Thyroid gland (tissue), 4 donors: Measurements from ENCODE around the gene JKAMP. TPM values are rescaled to one million over a fixed set of nuclear protein-coding genes. Genes with fewer than 3 reads are reported as not detected.

Source experiments
- DNase-seq, 2 donors: peaks; one replicate each; pipeline ENCODE4 v3.0.0-alpha.2; 2019
- H3K27ac ChIP-seq, 3 donors: fragments of 200-600 bp; sonication (generic); 1 replicate in 2 of 3; 2 replicates in 1 of 3; pipeline ENCODE4 v1.5.1; 2016 to 2019; ENCODE audit warnings: mild to moderate bottlenecking in 1 of 3, moderate library complexity in 1 of 3
- H3K27me3 ChIP-seq: fragments of 200-600 bp; sonication (generic); one replicate; pipeline ENCODE4 v1.5.1; 2019
- H3K36me3 ChIP-seq, 2 donors: fragments of 200-600 bp; sonication (generic); one replicate each; pipeline ENCODE4 v1.5.1; 2016 to 2019
- H3K4me1 ChIP-seq, 2 donors: fragments of 200-600 bp; sonication (generic); one replicate each; pipeline ENCODE4 v1.5.1; 2017 to 2019
- H3K4me3 ChIP-seq, 3 donors: fragments of 200-600 bp; sonication (generic); replicated peaks in 1 of 3; 1 replicate in 2 of 3; 2 replicates in 1 of 3; pipeline ENCODE4 v1.5.1; 2016; ENCODE audit warnings: mild to moderate bottlenecking in 1 of 3
- H3K9me3 ChIP-seq: fragments of 200-600 bp; sonication (generic); one replicate; pipeline ENCODE4 v1.5.1; 2017
- CTCF ChIP-seq, 6 experiments: fragments of 200-600 bp in 3 of 6; fragments of 450-650 bp in 3 of 6; sonication (generic) in 3 of 6; IDR thresholded peaks; one replicate each; pipeline ENCODE4 v1.5.1; 2016 to 2019; ENCODE audit warnings: antibody characterized with exemption in 6 of 6, mild to moderate bottlenecking in 2 of 6, inconsistent platforms in 1 of 6, moderate library complexity in 1 of 6
- POLR2A ChIP-seq, 2 donors: fragments of 450-650 bp; IDR thresholded peaks; one replicate each; pipeline ENCODE4 v1.6.1; 2017; ENCODE audit warnings: antibody characterized with exemption in 2 of 2, mild to moderate bottlenecking in 2 of 2, moderate library complexity in 1 of 2
- WGBS, 2 donors: methylation state at CpG; one replicate each; pipeline ENCODE4 v1.1.5; 2017; 5-methylcytosine and 5-hydroxymethylcytosine counted together
- intact Hi-C: fragments of 100-400 bp; cut with DNase I; formaldehyde crosslinking; loops from one replicate; pipeline ENCODE4 v1.15.1; 2023
- total RNA-seq, 4 donors: library from RNA; depleted of rRNA; stranded (reverse); fragments of >200 nt; gene quantifications; one replicate each; pipeline ENCODE4 v1.2.3, GENCODE V29; 2016

The JKAMP gene
- 10 to 100 TPM; 67.9 to 85.7 (median 75.5) TPM for total RNA-seq

DNA sequence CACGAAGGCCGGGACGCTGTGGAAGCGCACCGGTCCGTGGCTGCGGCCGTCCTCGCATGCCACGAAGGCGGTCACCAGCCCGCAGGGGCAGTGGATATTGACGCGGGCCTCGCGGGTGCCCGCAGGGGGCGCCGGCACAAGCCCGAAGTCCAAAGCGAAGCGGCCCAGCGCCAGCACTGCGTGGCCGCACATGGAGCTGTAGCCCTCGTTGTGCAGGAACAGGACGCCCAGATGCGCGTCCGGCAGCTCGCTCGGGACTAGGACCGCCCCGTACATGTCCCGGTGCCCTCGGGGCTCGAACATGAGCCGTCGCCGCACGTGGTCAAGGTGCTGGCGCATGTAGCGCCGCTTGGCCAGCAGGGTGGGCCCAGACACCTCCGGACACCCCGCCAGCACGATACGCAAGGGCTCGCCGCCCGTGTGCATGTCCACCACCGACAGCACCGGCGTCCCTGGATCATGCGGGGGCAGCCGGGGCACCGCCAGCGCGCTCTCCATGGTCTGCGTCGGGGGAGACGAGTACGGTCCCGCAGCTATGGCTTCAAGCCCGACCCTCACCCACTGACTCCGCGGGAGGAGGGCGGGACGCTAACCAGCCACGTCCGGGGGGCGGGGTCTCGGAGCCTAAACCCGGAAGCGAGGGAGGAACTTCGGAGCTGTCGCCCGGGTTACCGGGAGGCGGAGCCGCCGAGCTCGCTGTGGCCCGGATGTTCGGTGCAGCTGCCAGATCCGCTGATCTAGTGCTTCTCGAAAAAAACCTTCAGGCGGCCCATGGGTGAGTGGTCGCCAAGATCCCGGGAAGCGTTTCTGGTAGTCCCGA, at the start of gene JKAMP, which contains the start of gene L3HYPDH:
JKAMP (plus strand) TSS at position 699 of the 820 bp plus-strand sequence; CDS start at position 772, 73 bp downstream.
L3HYPDH (minus strand) TSS at position 590 of the 820 bp plus-strand sequence; CDS start at position 498, 92 bp downstream.
- Histone ChIP-seq H3K27ac (peak within 1 kb of the TSS; percentile 80 to 94 (median 92)), H3K4me3 (peak within 1 kb of the TSS; percentile 89 to 96 (median 95)), H3K27me3 (no peaks in the 10 kb centered on the region), H3K36me3 (no peaks in the 10 kb centered on the region), H3K9me3 (no peaks in the 10 kb centered on the region), H3K4me1 (peaks cover 29 to 32% of the 10 kb centered on the region in 2 donors)
- DNase-seq: peak; percentile 99
- WGBS, 2 donors: 0% methylated on average over 20 to 46 of the region's 92 CpGs
- intact Hi-C loops: no loop called here
- TF ChIP-seq CTCF (IDR thresholded peaks at IDR 0.05): peak; percentile 19 to 65 (median 54)
- TF ChIP-seq POLR2A (IDR thresholded peaks at IDR 0.05): peak; percentile 18 to 91

GRCh38 chr14:59435101-59435500, 49.2 kb upstream of the JKAMP start:
- TF ChIP-seq CTCF (IDR thresholded peaks at IDR 0.05) (no peak), POLR2A (IDR thresholded peaks at IDR 0.05) (no peak)
- WGBS, 2 donors: 87 to 89% methylated on average over 3 of the region's 3 CpGs
- intact Hi-C loops: no loop called here
- no peaks in the 10 kb centered on the region for H3K9me3 ChIP-seq
- H3K4me3 ChIP-seq: no peak overlapping the region
- DNase-seq: no peak
- H3K27me3 ChIP-seq: no peaks in the 10 kb centered on the region
- no peak overlapping the region for H3K27ac ChIP-seq
- no peaks in the 10 kb centered on the region for H3K36me3 ChIP-seq
- no peaks in the 10 kb centered on the region for H3K4me1 ChIP-seq

GRCh38 chr14:59435987-59436386, 48.3 kb upstream of the JKAMP start:
- intact Hi-C loops: no loop called here

DNA sequence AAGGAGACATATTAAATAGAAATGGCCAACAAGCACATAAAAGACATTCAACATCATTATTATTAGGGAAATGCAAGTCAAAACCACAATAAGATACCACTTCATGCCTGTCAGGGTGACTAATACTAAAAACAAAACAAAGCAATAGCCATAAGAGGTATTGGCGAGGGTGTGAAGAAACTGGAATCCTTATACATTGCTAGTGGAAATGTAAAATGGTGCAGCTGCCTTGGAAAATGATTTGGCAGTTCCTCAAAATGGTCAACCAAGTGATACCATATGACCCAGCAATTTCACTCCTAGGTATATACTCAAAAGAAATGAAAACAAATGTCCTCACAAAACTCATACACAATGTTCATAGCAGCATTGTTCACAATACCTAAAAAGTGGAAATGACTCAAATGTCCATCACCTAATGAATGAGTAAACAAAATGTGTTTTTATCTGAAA, 46.1 kb upstream of the JKAMP start:
- WGBS, 2 donors: 90 to 92% methylated on average over 1 of the region's 1 CpG
- no peaks in the 10 kb centered on the region for H3K36me3 ChIP-seq
- no peaks in the 10 kb centered on the region for H3K9me3 ChIP-seq
- no peak overlapping the region for H3K4me3 ChIP-seq
- intact Hi-C loops: no loop called here
- no peak overlapping the region for H3K27ac ChIP-seq
- H3K27me3 ChIP-seq: no peaks in the 10 kb centered on the region
- no peak for DNase-seq
- TF ChIP-seq CTCF (IDR thresholded peaks at IDR 0.05) (no peak), POLR2A (IDR thresholded peaks at IDR 0.05) (no peak)
- no peaks in the 10 kb centered on the region for H3K4me1 ChIP-seq

More at GRCh38 chr14:59435987-59436386, 48.3 kb upstream of the JKAMP start:
- DNase-seq: no peak
- Histone ChIP-seq H3K9me3 (no peaks in the 10 kb centered on the region), H3K4me3 (no peak overlapping the region), H3K27me3 (no peaks in the 10 kb centered on the region), H3K36me3 (no peaks in the 10 kb centered on the region), H3K4me1 (no peaks in the 10 kb centered on the region), H3K27ac (no peak overlapping the region)
- WGBS, 2 donors: 92 to 97% methylated on average over 1 of the region's 1 CpG
- TF ChIP-seq CTCF (IDR thresholded peaks at IDR 0.05) (no peak), POLR2A (IDR thresholded peaks at IDR 0.05) (no peak)
